HG03280 (cell line): ENCODE results near the gene CALML3.
"Not testable (repeated sequence)": the region's sequence is repeated elsewhere in the genome, so short reads cannot be mapped to it uniquely, and the experiment has no call there.

Experiments
- ATAC-seq: cut with Tn5 transposase; IDR thresholded peaks from one replicate; pipeline ENCODE4 v1.9.1; 2021; ENCODE audit warnings: mild to moderate bottlenecking, moderate library complexity; ENCODE audit not compliant: unreplicated experiment

The CALML3 gene

DNA sequence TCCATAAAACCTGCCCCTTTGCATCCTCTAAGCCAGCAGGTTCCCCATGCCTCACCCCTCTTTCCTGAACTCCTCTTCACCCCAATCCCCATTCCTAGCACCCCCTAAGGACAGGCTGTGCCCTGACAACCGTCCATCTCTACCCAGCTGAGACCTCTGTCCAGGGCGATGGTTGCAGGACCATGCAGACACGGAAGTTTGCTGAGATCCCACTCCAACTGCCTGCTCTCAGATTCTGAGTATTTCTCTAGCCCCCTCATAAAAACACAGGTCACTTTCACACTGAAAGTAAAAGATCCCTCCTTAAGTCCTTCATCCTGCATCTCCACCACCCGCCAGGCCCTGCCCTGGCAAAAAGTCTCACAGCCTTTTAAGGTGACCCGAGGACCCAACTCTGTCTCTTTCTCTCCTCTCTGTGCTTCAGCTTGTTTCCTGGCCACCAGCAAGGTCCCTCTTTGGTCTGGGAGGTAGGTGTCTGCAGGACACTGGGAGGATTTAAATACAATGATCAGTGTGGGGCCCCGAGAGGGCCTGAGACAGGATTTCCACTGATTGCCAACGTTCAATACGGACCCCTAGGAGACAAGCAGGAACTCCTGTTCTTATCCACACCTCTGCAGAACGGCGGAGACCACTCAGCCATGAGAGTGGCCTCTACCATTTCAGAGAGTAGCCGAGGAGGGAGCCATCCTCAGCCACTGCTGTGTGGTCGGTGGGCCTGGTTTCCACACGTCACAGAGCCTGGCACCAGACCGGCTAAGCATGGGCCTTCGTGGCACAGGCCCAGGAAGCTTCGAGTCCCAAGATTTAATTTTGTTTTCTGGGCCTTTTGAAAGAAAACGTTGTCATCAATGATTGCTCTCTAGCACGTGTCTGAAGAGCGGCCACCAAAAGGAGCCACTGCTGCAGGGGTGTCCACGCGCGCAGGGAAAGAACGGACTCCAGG is 27.9 kb downstream of the CALML3 start:
- ATAC-seq, result no peak

DNA sequence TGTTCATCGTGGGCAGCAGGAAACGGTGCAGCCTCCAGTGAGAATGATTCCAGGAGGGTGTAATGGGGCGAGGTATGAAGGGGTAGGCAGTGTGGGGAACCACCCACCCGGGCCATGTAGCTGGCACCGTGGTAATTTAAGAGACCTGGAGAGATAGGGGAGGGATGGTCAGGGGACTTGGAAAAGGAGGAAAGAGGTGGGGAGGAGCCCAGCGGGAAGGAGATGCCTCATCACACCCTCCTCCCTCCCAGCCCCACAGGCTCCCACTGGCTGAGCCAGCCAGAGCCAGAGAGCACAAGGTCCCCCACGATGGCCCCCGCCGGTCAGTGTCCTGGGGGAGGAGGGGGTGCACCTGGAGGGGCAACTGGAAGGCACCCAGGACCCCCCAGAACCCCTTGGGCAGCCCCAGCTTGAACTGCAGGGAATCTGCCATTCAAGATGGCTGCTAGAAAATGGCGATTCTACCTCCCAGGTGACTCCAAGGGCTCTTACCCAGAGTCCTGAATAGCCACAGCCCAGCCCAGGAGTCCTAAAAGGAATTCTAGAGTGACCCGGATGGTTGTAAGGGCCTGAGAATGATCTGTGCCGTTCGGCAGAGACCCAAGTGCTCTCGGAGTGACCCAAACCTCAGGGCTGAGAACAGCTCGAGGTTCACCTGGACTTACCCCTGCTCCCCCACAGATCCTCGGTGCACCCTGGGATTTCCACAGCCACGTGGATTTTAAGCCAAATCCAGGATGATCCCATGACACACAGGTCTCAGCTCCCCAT is 28.8 kb downstream of the CALML3 start:
- no peak for ATAC-seq

DNA sequence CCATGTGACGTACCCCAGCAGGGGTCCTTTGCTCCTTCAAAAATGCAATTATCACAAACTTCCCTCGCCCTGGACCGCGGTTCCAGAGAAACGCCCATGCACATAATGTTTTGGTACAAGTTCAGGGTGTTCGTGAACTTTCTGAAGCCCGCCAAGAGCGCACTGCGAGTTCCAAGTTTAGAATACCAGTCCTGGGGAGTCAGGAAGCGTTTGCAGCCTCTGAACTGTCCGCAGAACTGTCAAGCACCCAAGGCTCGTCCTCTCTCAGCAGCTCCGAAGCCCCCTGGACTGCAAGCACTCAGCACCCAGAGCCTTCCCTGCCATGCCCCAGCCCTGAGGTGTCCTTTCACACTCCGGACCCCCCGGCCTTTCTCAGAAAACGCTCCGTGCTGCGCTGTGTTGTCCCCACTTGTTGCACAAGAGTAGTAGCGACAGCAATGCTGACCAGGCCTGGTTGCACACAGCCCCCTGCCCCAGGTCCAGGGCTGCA is 30.3 kb downstream of the CALML3 start:
- ATAC-seq, result no peak

DNA sequence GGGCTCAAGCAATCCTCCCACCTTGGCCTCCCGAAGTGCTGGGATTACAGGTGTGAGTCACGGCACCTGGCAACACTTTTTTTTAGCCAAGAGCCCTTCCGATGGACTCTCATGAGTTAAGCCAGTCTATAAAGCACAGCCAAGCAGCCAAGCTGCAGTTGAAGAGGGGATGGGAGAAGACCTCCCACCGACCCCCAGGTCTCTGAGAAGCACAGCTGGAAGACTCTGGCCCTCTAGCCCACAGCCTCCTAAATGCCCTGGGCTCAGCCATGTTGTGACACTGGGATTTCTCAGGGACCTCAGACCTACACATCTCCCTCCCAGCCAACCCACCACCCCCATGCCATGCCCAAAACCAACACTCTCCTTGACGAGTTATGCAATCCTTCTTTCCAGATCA is 31.1 kb downstream of the CALML3 start:
- ATAC-seq, result no peak

DNA sequence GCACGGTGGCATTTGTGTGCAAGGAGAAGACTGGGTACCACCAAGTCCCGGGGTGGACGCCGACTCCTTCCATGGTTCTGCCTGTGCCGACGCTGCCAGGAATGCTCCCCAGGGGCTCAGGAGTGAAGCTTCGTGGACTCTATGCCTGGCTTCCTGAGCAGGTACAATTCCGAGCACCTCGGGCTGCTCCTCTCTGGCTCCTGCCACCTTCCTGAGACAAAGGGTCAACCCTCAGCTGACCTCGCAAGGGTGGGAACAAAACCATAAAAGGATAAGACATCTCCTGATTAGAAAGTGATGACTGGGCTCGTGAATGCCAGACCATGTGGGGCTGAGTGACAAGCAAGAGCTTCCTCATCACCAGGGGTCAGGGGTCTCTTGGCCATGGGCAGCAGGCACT is 31.8 kb downstream of the CALML3 start:
- ATAC-seq, result no peak

DNA sequence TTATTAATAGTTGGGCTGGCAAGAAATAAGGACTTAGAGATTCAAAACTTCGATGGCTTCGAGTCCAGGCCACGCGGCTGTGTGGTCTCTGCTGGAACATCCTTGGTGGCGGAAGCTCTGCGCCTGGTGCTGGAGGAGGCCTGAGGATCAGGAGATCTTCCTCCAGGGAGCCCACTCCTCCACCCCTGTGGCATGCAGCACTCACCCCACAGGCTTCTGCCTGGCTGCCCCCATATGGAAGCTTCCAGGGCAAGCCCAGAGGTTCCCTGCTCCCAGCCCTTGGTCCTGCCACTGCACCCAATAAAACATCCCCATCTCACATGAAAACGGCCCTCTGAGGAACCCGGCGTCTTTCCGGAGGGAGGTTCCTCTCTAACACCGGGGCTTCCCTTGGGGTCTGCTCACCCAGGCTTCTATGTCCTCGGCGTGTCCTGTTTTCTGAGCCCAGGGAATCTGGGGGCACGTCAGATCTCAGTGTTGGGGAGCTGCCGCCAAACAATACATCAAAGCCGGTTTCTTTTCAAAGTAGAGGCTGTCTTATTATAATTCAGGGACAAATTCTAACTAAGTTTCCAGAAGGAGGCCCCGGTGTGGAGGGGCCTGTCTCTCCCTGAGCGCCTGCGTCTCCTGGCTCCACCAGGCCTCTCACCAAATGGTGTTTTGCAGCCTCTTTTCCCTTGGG is 32.4 kb downstream of the CALML3 start:
- no peak for ATAC-seq

DNA sequence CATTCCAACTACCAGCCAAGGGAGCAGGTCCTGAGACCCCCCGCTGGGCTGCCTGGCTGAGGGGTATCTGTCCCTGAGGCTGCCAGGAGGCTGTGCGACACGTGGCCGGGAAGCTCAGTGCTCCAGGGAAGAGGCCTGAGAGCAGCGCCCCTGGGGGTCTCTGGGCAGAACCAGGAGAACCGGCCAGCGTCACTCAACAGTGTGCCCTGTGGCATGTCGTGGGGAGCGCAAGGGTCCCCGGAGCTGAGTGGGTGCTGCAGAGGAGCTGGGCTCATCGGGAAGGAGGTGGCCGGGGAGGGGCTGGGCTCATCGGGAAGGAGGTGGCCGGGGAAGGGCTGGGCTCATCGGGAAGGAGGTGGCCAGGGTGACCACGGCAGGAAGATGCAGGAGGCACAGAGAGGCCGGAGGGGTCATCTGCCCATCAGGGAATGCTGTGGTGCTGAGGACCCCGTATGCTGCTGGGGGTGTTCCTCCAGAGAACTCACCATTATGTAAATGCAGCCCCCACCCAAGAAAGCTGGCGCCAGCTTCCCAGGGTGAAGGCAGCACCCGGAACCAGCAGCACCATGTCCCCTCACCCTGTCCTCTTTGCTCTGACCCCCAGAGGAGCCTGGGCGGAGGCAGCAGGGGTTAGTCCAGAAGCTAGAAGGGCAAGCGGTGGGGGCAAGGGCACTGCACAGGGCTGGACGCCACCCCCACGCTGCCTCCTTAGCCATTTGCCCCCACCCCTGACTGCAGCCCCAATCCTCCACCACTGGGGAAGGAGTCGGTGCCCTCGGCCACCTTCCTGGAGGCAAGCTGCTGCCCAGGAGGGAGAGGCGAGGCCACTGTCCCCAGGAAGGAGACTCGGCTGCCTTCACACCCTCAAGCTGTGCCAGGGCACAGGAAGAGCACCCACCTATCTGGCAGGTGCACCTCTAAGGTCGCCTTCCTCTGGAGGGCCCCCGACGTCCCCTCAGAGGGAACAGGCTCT is 33.3 kb downstream of the CALML3 start:
- ATAC-seq, result no peak

DNA sequence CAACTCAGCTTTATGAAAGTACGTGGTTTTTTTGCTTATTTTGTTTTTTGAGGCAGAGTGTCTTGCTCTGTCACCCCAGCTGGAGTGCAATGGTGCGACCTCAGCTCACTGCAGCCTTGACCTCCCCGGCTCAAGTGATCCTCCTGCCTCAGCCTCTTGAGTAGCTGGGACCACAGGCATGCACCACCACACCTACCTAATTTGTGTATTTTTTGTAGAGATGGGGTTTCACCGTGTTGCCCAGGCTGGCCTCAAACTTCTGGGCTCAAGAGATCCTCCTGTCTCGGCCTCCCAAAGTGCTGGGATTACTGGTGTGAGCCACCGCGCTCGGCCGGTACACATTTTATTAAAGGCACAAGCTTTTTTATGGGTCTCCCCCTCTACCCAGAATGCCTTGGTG is 34.3 kb downstream of the CALML3 start:
- not testable (repeated sequence) for ATAC-seq

DNA sequence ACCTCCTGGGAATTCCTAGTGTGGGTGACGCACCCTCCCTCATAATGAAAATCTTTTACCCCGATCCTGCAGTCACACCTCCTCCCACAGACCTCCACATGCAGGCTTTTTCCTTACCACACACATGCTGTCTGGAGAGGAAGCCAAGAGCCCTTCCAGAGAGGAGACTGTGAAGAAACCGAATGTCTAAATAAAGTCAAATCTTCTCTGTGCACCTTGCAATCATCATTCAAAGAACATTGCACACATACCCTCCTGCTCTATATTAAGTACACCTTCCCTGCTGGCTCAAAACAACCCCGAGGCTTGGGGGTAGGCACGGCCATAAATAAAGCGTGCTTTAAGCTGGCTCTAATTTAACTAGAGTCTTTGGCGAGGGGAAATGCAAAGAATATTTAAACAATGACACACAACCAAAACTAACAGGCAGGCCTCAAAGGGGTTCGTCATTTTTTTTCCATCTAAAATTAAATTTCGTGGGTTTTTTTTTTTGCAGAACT is 34.9 kb downstream of the CALML3 start:
- no peak for ATAC-seq

DNA sequence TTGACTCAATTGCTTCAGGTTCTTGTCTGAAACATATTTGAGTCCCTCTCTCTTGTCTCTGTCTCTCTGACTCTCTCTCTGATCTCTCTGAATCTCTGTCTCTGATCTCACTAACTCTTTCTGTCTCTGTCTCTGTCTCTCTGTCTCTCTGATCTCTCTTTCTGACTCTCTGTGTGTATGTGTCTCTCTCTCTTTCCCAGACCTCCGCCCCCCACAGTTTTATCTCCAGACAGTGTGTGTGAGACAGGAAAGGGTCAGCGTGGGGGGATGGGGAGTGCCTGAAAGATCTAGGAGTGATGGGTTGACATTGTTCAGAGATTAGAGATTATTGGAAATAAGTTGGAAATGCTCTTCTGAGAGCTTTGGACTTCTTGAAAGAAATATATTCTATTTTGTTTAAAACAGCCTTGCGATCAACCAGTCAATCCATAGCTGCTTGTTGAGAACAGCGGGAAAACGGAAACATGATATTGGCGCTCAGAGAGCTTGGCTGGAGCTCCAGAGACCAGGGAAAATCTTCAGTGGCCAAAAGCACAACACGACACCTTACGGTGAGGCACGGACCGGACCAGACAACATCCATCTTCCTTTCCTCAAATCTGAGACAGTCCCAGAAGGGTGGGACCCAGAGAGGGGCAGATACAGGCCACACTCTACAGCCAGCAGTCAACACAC is 35.5 kb downstream of the CALML3 start:
- ATAC-seq, result no peak

DNA sequence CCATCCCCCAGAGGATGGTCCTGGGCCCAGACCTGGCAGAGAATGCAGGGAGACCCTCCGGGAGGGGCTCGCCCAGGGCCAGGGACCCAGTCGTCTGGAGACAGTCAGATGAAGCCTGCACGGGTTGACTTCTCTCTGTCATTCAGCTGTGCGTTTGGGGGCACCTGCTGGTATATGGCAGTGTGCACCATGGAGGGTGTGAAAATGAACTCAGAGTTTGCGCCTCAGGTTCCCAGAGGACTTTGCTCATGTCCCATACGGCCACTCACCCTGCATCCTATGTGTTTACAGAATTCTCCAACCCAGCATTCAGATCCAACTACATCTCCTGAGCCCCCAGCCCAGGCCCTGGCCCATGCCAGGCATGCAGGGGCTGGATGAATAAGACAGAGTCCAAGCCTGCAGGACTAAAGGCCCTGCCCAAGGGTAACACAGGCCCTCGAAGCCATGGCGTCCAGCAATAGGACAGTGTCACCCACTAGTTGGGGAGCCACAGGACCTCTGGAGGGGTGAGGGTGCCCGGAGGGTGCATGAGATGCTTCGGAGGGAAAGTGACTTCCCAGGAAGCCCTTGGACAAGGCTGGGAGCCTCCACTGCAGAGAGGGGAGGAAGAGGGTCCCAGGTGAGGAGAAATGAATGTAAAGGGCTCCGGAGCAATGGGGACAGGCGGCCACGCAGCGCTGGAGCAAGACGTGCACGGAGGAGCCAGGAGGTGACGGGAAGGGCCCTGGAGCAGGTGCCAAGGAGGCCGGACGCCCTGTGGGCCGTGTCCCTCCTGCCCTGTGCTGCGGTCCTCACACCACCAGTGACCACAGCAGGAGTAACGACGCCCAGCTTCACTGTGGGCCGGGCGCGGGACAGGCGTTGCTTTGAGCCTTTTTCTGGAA is 36.3 kb downstream of the CALML3 start:
- ATAC-seq, result no peak

DNA sequence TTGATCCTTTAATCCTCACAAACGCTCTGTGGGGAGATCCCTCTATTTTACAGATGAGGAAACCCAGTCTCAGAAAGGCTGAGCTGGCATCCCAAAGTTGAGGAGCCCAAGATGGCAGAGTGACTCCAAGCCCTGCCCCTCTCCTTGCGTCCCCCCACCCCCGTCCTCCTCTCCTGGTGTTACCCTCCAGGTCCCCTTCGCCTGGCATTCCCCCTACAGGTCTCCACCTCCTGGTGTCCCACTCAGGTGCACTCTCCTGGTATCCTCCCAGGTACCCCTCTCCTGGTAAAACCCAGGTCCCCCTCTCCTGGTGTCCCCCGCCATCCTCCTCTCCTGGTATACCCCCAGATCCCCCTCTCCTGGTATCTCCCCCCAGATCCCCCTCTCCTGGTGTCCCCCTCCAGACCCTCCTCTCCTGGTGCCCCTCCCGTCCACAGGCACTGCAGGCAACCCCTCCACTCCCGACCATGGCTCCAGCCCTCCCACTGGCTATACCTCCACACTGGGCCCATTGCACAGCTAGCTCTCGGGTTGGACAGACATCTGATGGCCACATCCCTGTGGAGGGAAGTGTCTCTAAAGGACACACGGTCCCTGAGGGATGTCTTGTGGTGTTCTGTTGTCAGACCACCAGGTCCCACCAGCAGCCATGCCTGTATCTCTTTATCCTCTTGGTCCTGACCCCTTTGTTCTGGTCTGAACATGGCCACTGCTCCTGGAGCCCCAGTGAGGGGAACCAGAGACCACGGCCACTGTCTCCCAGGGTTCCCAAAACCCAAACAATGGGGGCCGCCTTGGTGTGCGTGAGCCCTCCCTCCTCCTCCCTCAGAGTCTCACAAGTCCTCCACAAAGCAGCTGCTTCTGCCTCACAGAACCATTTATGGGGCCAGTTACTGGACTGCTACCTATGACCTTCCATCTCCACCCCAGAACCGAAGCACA is 37.2 kb downstream of the CALML3 start:
- ATAC-seq, result no peak

DNA sequence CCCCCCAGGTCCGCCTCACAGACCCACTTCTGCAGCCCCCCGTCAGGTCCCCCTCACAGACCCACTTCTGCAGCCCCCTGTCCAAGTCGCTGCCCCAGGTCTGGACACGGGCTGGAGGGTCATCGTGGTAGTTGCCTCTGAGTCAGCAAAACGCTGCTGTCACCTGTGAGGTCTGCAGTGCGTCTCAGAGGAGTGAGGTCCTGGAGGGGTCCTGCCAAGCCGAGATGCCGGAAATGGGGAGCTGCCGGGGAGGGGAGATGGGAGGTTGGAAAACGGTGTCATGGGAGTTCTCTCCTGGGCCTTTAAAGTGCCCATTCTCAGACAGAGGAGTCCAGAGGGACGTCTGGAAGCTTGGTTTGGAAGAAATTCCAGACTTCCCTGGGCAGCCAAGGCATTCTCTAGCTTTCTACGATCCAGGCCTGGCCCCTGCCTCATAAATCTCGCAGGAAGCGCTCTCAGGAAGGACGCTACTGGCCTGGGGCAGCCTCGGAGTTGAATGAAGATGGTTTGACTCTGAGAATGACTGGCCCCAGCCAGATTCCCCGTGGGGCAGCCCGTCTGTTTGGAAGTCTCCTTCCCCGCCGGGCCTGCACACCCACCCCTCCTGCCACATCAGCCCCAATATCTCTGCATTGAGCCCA is 38.7 kb downstream of the CALML3 start:
- ATAC-seq, result no peak

DNA sequence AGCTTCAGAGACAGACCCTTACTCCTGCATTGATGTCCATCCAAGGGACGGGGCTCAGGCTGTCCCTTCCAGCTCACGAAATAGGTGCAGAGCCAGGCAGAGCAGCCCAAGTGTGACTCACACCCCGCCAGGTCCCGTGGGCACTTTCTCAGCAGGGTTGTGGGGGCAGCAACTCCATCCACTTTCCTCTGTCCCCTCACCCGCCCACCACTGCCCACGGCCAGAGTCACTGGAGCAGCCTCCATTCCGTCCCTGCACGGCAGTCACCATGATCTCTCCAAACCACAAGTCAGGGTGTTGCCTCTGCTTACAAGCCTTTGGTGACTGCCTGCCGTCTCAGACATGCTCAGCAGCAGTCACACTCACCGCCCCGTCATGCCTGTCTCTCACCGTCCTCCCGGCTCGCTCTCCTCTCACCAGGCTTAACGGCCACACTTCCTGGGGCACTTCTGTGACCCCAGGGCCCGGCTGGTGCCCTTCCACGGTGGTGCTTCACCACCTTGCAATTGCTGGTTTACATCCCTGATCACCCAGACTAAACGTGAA is 39.3 kb downstream of the CALML3 start:
- no peak for ATAC-seq

DNA sequence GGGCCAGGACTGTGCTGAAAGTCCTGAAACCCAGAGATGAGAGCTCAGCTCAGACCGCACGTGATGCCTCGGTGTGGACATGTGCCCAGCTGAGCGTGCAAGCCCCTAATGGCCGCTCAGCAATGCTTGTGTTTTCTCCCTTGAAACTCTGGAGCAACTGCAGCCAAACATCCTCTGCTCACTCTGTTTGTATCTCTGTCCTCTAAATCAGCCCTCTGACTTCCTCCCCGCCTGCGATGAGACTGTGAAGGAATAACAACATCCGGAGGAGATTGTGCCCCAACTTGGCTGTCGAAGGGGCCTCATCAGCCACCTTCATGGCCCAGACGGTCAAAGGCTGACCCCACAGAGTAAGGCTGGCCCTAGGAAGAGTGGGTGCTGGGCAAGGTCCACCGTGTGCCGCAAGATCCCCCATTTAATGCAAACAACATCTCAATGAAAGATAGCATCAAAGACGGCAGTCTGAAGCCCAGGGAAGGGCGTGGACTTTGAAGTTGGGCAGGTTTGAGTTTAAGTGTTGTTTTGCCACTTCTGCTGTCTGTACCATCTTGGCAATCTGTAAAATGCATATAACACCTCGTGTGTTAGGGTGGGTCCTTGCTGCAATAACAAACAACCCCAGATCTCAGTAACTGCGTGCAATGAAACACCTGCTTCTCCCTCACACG is 39.9 kb downstream of the CALML3 start:
- no peak for ATAC-seq

DNA sequence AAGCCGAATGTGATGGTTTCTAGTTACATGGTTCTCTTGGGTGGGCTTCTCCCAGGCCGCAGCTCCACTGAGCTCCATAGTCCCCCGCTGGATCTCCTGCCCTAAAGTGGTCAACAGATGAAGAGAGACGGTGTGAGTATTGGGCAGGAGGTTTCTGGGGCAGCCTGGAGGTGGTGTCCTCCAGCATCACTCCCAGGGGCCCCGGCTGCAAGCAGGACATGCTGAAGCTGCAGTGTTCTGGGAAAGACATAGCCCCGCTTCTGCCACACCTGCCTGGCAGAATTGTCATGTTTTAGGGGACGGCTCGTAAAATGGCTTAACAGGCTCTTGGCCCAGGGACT is 40.4 kb downstream of the CALML3 start:
- ATAC-seq, result no peak
